ENCODE data around the gene SLC17A9.
A peak's percentile ranks its signal among the peaks of the same experiment; 100 is the strongest.

The SLC17A9 gene
- total RNA-seq = 6.2 to 23.7 (median 16.4) reads per million in 4 experiments

DNA sequence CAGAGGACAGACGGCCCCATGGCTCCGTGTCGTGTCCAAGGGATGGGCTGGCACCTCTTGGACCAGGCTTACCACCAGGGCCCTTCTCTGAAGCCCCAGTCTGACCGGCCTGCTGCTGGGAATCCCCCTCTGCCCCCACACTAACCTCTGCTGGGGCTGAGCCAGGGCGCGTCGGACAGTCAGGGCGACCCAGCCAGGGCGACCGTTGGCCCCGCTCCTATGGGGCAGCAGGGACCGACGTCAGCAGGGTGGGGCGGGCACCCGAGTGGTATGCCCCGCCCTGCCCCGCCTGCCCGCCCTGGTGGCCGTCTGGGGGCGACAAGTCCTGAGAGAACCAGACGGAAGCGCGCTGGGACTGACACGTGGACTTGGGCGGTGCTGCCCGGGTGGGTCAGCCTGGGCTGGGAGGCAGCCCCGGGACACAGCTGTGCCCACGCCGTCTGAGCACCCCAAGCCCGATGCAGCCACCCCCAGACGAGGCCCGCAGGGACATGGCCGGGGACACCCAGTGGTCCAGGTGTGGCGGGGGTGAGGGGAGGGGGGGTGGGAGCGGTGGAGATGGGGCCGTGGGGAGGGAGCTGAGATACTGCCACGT, at the start of gene SLC17A9:
SLC17A9 (plus strand) TSS at position 337 of the 595 bp plus-strand sequence; CDS start at position 459, 122 bp downstream.
- peak; percentile 34 for DNase-seq

- no peak for DNase-seq
Observed at GRCh38 chr20:62902926-62903615, 49.4 kb upstream of the SLC17A9 start.

DNA sequence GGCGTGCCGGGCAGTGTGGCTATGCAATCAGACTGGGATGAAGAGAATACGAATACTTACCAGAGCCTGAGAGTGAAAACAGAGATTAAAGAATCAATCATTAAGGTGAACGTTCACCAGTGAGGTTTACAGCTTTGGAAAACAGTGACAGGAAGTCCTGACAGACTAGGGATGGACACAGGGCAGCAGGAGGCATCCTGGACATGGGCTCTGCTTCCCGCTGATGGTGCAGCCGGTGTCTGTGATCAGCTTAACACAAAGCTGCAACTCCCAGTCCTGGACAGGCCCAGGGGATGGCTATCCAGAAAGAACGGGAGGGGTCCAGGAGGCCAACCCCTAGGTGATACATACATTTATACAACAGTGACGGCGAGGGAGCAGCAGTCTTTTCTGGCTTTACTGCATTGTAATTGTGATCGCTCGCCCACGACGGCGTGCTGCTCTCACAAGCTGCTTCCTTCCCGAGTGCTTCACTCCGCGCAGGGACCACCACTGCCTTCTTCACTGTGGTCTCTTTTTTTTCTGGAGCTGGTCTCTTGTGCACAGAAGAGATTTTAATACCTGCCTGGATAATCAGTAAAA, 46.9 kb upstream of the SLC17A9 start:
- no peak for DNase-seq

- no peak for DNase-seq
Observed at GRCh38 chr20:62906209-62906608, 46.3 kb upstream of the SLC17A9 start.

DNA sequence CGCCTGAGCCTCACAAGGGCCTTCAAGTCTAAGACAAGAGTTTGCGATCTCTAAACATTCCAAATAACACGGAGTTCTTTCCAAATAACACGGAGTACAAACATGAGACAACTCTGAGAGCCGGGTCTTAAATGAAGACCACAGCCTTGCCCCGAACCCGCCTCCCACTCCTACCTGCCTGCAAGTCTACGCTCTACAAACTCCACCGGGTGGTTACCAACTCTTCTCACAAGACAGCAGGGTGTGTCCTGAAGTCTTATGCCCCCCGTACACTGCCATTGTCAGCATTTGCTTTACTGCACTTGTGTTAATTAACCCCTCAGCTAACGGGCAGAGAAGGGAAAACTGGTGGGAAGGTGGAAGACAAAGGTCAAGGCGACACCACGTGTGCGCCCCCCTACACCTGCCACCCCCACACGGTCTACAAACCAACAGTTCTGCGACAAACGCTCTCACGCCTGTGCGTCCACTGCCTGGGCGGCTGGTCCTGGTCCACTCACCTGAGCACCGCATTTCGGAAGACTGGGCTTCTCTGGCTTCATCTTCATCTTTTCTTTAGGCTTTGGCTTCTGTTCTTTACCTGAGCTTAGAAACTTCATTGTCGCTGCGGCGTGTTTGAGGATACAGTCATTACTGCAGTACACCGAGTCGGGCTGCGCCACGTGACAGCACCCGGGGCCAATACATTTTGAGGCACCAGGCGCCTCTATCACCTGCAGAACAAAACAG, 45.7 kb upstream of the SLC17A9 start:
- no peak for DNase-seq

DNA sequence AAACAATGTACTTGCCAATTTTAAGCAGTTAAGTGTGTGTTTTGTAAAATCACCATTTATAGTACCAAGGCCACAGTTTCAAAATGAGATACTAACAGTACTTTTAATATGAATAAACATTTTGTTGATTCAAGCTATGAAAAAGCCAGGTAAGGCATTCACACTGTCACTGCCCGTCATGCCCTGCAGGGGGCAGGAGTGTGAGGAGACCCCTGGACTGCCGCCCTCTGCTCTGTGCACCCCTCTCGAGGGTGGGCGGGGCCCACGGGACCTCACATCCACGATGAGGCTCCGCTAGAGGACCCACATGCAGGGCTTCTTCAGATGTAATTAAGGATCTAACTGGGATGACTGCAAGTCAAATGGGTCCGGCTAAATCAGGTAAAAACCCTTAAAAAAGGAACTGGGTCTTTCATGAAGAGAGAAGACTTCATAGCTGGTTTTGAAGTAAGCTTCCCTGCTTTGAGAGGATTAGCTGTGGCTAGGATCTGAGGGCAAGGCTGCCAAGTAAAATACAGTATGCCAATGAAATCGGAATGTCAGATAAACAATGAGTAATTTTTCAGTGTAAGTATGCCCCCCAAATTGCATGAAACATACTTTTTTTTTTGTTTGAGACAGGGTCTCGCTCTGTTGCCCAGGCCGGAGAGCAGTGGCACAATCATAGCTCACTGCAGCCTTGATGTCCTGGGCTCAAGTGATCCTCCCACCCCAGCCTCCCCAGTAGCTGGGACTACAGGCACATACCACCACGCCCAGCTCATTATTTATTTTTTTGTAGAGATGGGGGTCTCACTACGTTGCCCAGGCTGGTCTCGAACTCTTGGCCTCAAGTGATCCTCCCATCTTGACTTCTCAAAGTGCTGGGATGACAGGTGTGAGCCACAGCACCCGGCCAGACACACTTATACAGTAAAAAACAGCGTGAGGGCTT, 44.9 kb upstream of the SLC17A9 start:
- DNase-seq = peak; percentile 45

- DNase-seq = no peak
Observed at GRCh38 chr20:62908971-62909791, 43.3 kb upstream of the SLC17A9 start.

DNA sequence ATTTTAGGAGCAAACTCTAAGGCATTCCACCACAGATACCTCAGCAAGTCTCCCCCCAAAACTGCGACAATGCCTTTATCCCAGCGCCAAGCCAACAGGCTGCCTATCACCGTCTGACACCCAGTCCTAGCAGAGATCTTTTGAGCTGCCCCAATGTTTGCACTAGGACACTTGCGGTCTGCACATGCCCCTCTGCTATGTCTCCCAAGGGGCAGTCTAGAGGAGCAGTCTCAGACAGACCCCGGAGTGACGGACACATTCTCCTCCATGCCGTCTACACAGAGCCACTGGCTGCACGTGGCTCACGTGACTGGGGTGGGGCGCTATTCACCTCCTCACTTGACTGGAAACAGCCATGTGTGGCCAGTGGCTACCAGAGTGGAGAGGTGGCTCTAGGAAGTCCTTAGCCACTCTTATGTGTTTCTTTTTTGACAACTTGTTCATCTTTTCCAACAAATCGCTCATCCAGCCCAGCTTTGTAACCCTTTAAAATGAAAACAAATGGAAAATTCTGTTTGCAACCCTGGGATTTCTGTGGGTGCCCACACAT, 42.2 kb upstream of the SLC17A9 start:
- DNase-seq = no peak

- DNase-seq = no peak
Observed at GRCh38 chr20:62910777-62911497, 41.6 kb upstream of the SLC17A9 start.

GRCh38 chr20:62911701-62912280, 40.7 kb upstream of the SLC17A9 start:
- DNase-seq = no peak

GRCh38 chr20:62913043-62913630, 39.4 kb upstream of the SLC17A9 start:
- no peak for DNase-seq

DNA sequence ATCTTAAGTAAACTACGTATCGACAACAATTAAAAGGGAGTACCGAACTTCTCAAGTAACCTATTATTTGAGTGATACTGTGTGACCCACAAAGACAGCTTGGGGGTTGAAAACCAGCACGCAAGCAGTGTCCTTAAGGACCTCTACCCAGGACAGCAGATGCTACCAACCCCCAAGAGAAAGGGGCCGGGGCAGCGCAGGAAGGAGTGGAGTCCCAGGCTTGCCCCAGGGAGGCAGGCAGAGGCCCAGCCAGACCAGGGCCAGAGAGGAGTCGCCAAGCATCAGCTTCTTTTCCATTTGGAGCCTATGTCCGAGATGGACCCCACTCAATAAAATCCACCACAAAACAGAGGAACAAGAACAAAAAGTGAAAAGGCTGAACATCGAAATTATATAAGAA, 38.1 kb upstream of the SLC17A9 start:
- no peak for DNase-seq

- peak; percentile 24 for DNase-seq
Observed at GRCh38 chr20:62914970-62915457, 37.5 kb upstream of the SLC17A9 start.

- no peak for DNase-seq
Observed at GRCh38 chr20:62916703-62917476, 35.6 kb upstream of the SLC17A9 start.

DNA sequence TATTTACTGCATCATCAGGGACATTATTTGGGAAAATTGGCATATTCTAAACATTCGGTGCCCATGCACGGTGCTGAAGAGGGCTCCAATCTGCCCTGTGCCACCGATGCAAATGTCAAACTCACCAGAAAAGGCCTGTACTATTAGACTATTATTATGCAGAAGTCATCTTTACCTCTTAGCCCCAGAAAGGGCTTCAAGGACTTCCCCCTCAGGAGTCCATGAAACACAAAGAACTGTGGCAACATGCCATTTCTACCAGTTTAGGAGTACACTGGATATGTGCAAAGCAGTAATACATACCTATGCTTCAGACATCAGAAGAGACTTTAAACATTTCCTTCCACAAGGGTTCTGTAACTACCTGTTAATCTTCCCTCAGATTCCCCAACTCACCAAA, 34.8 kb upstream of the SLC17A9 start:
- DNase-seq = no peak

DNA sequence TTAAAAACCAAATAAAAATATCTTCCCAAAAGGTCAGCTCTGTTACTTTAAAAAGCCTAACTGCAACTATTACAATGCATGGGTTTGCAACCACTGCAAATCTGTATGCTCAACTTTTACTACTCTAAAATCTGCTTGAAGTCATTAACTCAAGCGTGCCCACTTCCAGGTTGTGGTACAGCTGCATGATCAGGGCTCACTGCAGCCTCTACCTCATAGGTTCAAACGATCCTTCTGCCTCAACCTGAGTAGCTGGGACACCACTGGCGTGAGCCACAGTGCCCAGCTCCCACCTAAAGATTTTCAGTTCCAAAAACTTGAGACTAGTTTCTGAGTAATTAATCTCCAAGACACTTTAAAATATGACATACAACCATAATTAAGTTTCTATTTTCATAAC, 34.4 kb upstream of the SLC17A9 start:
- DNase-seq = no peak

GRCh38 chr20:62918831-62919230, 33.7 kb upstream of the SLC17A9 start:
- DNase-seq = peak; percentile 23

GRCh38 chr20:62920039-62920645, 32.4 kb upstream of the SLC17A9 start:
- DNase-seq = no peak

Measured in effector CD8-positive, alpha-beta T cell (primary cell).